ENCODE measurements around the gene ATP10A.

The ATP10A gene

GRCh38 chr15:25677719-25678499, 185.2 kb downstream of the ATP10A start:
- DNase-seq (ENCODE audit: low read depth) = no peak

GRCh38 chr15:25676070-25676469, 187.1 kb downstream of the ATP10A start:
- no peak for DNase-seq (ENCODE audit: low read depth)

GRCh38 chr15:25675396-25675795, 187.7 kb downstream of the ATP10A start:
- no peak for DNase-seq (ENCODE audit: low read depth)

GRCh38 chr15:25674913-25675312, 188.2 kb downstream of the ATP10A start:
- no peak for DNase-seq (ENCODE audit: low read depth)

- DNase-seq (ENCODE audit: low read depth) = no peak
Measured at GRCh38 chr15:25673972-25674371, 189.2 kb downstream of the ATP10A start.

- DNase-seq (ENCODE audit: low read depth) = no peak
Measured at GRCh38 chr15:25673351-25673750, 189.8 kb downstream of the ATP10A start.

- DNase-seq (ENCODE audit: low read depth) = no peak
Measured at GRCh38 chr15:25671132-25671531, 192.0 kb downstream of the ATP10A start.

- DNase-seq (ENCODE audit: low read depth) = no peak
Measured at GRCh38 chr15:25670621-25671020, 192.5 kb downstream of the ATP10A start.

GRCh38 chr15:25670025-25670554, 193.0 kb downstream of the ATP10A start:
- DNase-seq (ENCODE audit: low read depth) = no peak

GRCh38 chr15:25668901-25669300, 194.2 kb downstream of the ATP10A start:
- no peak for DNase-seq (ENCODE audit: low read depth)

- DNase-seq (ENCODE audit: low read depth) = no peak
Measured at GRCh38 chr15:25668236-25668795, 194.8 kb downstream of the ATP10A start.

- no peak for DNase-seq (ENCODE audit: low read depth)
Measured at GRCh38 chr15:25667829-25668228, 195.3 kb downstream of the ATP10A start.

GRCh38 chr15:25665913-25666312, 197.2 kb downstream of the ATP10A start:
- DNase-seq (ENCODE audit: low read depth) = no peak

- no peak for DNase-seq (ENCODE audit: low read depth)
Measured at GRCh38 chr15:25664761-25665160, 198.4 kb downstream of the ATP10A start.

GRCh38 chr15:25663515-25663914, 199.6 kb downstream of the ATP10A start:
- DNase-seq (ENCODE audit: low read depth) = no peak

- DNase-seq (ENCODE audit: low read depth) = no peak
Measured at GRCh38 chr15:25661898-25662297, 201.2 kb downstream of the ATP10A start.

GRCh38 chr15:25659251-25659650, 203.9 kb downstream of the ATP10A start:
- DNase-seq (ENCODE audit: low read depth) = no peak

- no peak for DNase-seq (ENCODE audit: low read depth)
Measured at GRCh38 chr15:25658560-25658959, 204.6 kb downstream of the ATP10A start.

- DNase-seq (ENCODE audit: low read depth) = no peak
Measured at GRCh38 chr15:25655207-25655948, 207.7 kb downstream of the ATP10A start.

- DNase-seq (ENCODE audit: low read depth) = no peak
Measured at GRCh38 chr15:25653371-25653770, 209.8 kb downstream of the ATP10A start.

- DNase-seq (ENCODE audit: low read depth) = no peak
Measured at GRCh38 chr15:25652704-25653103, 210.4 kb downstream of the ATP10A start.

- DNase-seq (ENCODE audit: low read depth) = no peak
Measured at GRCh38 chr15:25649390-25649789, 213.7 kb downstream of the ATP10A start.

- no peak for DNase-seq (ENCODE audit: low read depth)
Measured at GRCh38 chr15:25643120-25643519, 220.0 kb downstream of the ATP10A start.

Data from HS-5 (cell line).